Measurements from ENCODE around the gene TMED5.
A peak's percentile ranks its signal among the peaks of the same experiment; 100 is the strongest.
"Not testable (repeated sequence)": the region's sequence is repeated elsewhere in the genome, so short reads cannot be mapped to it uniquely, and the experiment has no call there.

TMED5 gene

GRCh38 chr1:93171549-93172034, 8.6 kb downstream of the TMED5 start:
- peak; percentile 29 for DNase-seq

- DNase-seq = not testable (repeated sequence)
These were observed 10.0 kb downstream of the TMED5 start for GRCh38 chr1:93170141-93170678.

DNA sequence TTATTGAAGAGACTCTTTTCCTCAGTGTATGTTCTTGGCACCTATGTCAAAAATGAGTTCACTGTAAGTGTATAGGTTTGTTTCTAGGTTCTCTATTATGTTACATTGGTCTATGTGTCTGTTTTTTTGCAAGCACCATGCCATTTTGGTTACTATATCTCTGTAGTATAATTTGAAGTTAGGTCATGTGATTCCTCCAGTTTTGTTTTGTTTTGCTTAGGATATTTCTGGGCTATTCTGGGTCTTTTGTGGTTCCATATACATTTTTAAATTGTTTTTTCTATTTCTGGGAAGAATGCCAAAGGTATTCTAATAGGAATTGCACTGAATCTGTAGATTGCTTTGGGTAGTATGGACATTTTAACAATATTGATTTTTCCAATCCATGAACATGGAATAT, 13.2 kb downstream of the TMED5 start:
- DNase-seq = no peak

GRCh38 chr1:93165895-93166294, 14.3 kb downstream of the TMED5 start:
- not testable (repeated sequence) for DNase-seq

DNA sequence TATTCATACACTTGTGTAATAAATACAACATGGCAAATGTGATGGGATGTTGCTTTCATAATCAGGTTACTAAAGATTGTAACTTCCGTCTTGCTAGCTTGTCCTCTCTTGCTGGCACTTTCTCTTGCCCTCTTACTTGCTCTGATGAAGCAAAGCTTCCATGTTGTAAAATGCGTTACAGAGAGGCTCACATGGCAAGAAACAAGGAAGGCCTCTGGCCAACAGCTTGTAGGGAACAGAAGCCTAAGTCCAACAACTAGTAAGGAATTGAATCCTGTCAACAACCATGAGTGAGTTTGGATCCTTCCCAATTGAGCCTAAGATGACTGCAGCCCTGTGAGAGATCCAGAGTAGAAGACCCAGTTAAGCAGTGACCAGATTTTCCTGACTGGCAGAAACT, 15.4 kb downstream of the TMED5 start:
- DNase-seq = no peak

DNA sequence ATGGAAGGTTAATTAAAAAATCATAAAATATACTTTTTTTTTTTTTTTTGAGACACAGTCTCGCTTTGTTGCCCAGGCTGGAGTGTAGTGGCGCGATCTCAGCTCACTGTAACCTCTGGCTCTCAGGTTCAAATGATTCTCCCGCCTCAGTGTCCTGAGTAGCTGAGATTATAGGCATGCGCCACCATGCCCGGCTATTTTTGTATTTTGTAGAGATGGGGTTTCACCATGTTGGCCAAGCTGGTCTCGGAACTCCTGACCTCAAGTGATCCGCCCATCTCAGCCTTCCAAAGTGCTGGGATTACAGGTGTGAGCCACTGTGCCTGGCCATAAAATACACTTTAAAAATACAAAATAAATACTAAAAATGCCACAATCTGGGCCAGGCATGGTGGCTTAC, 16.9 kb downstream of the TMED5 start:
- not testable (repeated sequence) for DNase-seq

DNA sequence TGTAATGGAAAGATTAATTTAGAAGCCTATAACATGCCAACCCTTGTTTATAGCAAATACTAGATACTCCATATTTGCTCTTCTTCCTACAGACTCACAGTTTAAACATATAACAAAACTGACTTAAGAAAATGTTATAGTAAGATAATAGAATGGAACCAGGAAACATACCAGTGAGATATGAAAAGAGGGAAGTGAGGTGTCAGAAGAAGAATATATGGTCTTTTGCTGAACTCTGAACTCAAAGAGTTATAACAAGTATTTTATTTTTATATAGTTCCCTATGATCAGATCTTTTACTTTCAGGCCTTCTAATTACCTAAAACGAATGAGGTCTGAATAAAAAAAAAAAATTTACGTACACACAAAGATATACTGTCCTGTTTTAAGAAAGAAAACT, 20.9 kb downstream of the TMED5 start:
- no peak for DNase-seq

GRCh38 chr1:93155335-93155734, 24.9 kb downstream of the TMED5 start:
- no peak for DNase-seq

DNA sequence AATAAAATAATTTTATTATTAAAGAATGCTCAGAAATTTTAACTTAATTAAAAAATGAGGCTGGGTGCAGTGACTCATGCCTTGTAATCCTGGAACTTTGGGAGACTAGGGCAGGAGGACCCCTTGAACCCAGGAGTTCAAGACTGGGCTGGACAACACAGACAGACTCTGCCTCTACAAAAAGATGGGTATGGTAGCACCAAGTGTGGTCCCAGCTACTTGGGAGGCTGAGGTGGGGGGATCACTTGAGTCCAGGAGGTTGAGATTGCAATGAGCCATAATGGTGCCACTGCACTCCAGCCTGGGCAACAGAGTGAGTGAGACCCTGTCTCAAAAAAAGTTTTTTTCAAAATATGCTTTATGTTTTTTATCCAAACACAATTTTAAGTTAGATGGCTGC, 25.3 kb downstream of the TMED5 start:
- no peak for DNase-seq

- DNase-seq = no peak
These were observed 27.4 kb downstream of the TMED5 start for GRCh38 chr1:93152835-93153234.

DNA sequence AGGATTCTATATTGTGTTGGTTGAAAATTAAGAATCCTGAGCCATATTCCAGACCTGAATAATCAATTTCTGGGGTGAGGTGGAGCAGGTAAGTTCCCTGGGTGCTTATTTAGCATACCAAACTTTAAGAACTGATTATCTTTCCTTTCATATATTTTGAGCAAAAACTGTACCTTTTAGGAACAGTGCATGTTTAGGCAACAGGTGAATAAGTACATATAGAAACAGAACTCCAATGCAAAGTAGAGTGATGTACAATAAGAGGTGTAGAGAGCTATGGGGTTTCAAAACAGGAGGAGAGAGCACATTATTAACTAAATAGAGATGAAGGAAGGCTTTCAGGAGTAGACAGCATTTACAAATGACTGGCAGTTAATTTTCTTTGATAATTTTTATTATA, 28.7 kb downstream of the TMED5 start:
- no peak for DNase-seq

DNA sequence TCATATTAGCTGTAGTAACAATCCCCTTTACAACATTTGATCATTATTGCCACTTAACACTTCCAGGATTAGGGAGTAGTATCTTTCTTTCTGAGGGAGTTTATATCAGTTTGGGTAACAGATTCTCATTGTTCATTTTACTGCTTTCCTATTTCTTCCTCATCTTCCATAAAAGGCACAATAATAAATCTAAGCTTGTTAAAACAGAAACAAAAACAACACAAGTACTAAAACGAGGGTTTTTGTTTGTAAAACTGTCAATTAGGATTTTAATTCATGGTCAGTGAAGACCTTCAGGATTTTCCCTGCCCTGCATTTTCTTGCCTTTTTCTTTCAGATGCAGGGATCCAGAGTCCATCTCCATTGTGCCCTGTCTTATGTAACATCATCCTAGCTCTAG, 29.5 kb downstream of the TMED5 start:
- no peak for DNase-seq

DNA sequence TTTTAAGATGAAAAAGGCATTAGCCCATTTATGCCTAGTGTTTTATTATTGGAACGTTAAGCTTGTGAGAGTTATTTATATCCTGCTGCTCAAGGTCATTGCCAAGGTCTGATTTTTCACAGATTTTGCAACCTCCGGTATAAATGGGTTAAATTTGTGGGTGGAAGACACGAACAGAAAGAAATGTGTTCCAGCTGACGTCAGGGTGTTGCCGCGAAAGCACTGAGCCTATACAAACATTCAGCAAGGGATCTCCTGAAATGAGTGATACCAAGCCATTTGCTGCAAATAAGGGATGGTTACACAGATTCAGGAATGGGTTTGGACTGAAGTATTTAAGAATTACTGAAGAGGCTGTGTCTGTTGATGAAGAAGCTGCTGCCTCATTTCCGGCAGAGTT, 32.2 kb downstream of the TMED5 start:
- peak; percentile 29 for DNase-seq

- no peak for DNase-seq
These were observed 36.4 kb downstream of the TMED5 start for GRCh38 chr1:93143769-93144168.

GRCh38 chr1:93143136-93143535, 37.1 kb downstream of the TMED5 start:
- DNase-seq = no peak

DNA sequence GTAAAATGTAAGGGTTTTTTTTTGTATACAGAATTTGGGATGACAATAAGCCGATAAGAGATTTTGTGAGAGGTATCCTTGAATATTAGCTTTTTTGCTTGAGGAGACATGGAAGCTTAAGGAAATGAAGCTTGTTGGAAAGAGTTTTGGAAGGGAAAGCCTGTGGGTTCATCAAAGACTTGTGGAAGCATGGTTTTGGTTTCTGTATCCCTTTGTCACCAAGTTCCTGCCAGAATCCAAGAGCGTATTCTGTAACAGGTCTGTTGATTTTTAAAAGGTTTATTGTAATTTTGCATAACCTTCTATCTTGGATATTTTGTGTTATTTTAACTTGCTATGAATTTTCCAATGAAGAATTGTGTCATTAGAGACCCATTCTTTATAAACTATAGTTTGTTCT, 38.1 kb downstream of the TMED5 start:
- DNase-seq = no peak

- no peak for DNase-seq
These were observed 40.1 kb downstream of the TMED5 start for GRCh38 chr1:93140106-93140505.

- DNase-seq = no peak
These were observed 42.5 kb downstream of the TMED5 start for GRCh38 chr1:93137604-93138292.

GRCh38 chr1:93136445-93136844, 43.8 kb downstream of the TMED5 start:
- no peak for DNase-seq

DNA sequence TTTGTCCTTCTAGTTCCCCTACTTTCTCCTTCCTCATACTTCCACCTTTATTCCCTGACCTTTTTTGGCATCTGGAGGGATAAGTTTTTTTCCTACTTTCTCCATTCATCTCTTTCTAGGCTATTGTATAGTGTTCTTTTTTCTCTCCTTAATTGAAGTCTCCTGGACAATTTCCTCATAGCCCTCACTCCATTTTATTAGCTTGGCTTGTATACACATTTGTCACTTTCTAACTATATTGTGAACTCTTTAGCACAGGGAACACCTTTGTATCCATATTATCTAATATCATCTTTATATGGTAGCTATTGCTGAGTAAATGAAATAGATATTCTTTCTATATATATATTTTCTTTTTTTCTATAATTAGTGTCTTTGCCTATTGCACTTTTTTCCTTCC, 47.6 kb downstream of the TMED5 start:
- DNase-seq = no peak

DNA sequence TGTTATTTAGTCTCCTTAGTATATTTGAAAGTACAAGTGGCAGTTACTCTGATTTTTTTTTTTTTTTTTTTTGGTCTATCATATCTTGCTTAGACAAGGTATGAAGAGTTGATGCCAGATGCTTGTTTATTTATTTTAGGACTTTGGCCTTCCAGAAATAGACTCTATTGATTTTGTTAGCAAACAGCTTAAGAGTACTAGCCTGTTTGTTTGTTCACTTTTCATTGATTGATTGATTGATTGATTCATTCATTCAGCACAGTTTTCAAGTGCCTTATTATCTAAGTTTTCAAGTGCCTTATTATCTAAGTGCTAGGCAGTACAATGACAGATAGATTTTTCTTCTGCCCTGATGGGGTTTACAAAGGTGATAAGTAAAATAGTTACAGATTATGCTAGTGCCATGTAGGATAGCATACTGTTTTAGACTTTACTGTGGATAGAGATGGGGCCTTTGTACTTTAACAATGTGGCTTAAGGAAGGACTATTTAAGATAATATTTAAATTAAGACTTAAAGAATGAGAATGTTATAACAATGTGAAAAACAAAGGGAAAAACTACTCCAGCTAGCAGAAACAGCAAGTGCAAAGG, 50.6 kb downstream of the TMED5 start:
- no peak for DNase-seq

DNA sequence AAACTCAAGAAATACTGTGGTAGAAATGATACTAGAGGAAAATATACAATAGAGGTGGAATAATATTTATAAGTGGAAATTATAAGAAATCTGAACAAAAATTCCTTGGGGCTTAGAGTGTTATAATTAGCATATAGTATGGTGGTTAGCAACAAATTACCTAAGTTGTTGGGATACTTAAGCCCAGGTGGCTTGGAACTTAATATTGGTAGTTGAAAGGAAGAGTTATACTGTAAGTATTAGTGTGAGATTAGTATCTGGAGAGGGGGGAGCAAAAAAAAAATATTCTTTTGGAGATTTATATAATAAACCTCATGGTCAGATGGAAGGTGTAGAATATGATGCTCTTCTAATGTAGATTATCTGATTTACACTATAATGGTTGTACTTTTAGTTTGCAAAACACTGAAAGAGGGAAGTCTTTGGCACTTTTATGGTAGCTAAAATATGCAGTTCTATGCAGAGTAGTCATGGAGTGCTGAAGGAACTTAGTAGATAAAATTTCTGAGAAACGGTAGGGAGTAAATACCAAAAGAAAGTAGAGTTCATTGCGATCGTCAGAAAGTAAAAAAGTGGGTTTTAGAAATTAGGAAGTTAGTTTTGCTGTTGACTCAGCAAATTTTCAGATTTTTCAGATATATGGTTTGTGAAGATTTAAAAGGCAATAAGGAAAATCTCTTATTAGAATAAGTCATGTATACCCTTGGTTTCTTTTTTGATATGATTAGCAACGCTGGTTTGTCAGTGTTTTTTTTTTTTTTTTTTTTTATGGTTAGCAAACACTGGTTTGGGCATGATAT, 55.5 kb downstream of the TMED5 start:
- DNase-seq = no peak

GRCh38 chr1:93123201-93123783, 56.9 kb downstream of the TMED5 start:
- DNase-seq = no peak

Measured in fibroblast of skin of abdomen (primary cell).